HepG2 (cell line): ENCODE results near the gene CFAP43. TPM values are rescaled to one million over a fixed set of nuclear protein-coding genes. Genes with fewer than 3 reads are reported as not detected.

ENCODE experiments used
- BORCS8-MEF2B ChIP-seq: sonication (generic); formaldehyde crosslinking; IDR thresholded peaks from 2 replicates; pipeline ENCODE4 v1.8.0; 2022; ENCODE audit warnings: mild to moderate bottlenecking, missing genetic modification reagents
- NPAS2 ChIP-seq: sonication (generic); formaldehyde crosslinking; IDR thresholded peaks from 2 replicates; pipeline ENCODE4 v1.8.0; 2022; ENCODE audit warnings: mild to moderate bottlenecking, missing genetic modification reagents, borderline replicate concordance
- PAWR ChIP-seq: sonication (generic); formaldehyde crosslinking; IDR thresholded peaks from 2 replicates; pipeline ENCODE4 v1.4.0; 2020; ENCODE audit warnings: missing genetic modification reagents, mild to moderate bottlenecking, borderline replicate concordance
- POGZ ChIP-seq: sonication (generic); formaldehyde crosslinking; IDR thresholded peaks from 2 replicates; pipeline ENCODE4 v1.4.0; 2020; ENCODE audit warnings: mild to moderate bottlenecking, missing genetic modification reagents
- SMAD9 ChIP-seq: sonication (generic); formaldehyde crosslinking; IDR thresholded peaks from 2 replicates; pipeline ENCODE4 v1.5.1; 2020; ENCODE audit warnings: mild to moderate bottlenecking, missing genetic modification reagents
- ZNF333 ChIP-seq: sonication (generic); formaldehyde crosslinking; IDR thresholded peaks from 2 replicates; pipeline ENCODE4 v1.4.0; 2020; ENCODE audit warnings: mild to moderate bottlenecking, missing genetic modification reagents, borderline replicate concordance
- ZNF678 ChIP-seq: sonication (generic); formaldehyde crosslinking; IDR thresholded peaks from 2 replicates; pipeline ENCODE4 v1.4.0; 2020; ENCODE audit warnings: mild to moderate bottlenecking, missing genetic modification reagents
- polyA plus RNA-seq, 8 experiments: library from polyadenylated mRNA; depleted of rRNA in 3 of 8; stranded (reverse) in 7 of 8; unstranded in 1 of 8; fragments of >200 nt; fragmentation: Illumina TruSeq in 4 of 8; extraction: Trizol in 4 of 8; gene quantifications; 2 replicates each; pipeline versions ENCODE4 v1.2.1 to v1.2.3, GENCODE V29; 2011 to 2016; ENCODE audit warnings: low read depth in 4 of 8, missing spikeins in 1 of 8, mixed read lengths in 1 of 8; ENCODE audit not compliant: insufficient read depth in 1 of 8
- total RNA-seq, 5 experiments: library from RNA; depleted of rRNA; stranded (reverse); fragments of >200 nt; fragmentation: Illumina TruSeq; extraction: Trizol; gene quantifications; 2 replicates each; pipeline ENCODE4 v1.2.3, GENCODE V29; 2016; ENCODE audit warnings: low read depth in 1 of 5
- TF ChIP-seq, protein P1 (sequence below): sonication (generic); formaldehyde crosslinking; IDR thresholded peaks from 2 replicates; pipeline ENCODE4 v1.4.0; 2020; ENCODE audit warnings: missing genetic modification reagents, borderline replicate concordance
- TF ChIP-seq, protein P2 (sequence below): sonication (generic); formaldehyde crosslinking; IDR thresholded peaks from 2 replicates; pipeline ENCODE4 v1.4.0; 2020; ENCODE audit warnings: missing genetic modification reagents
- TF ChIP-seq, protein P3 (sequence below): sonication (generic); formaldehyde crosslinking; IDR thresholded peaks from 2 replicates; pipeline ENCODE4 v1.8.0; 2022; ENCODE audit warnings: mild to moderate bottlenecking, missing genetic modification reagents, borderline replicate concordance
- TF ChIP-seq, protein P4 (sequence below): IDR thresholded peaks from 2 replicates; pipeline ENCODE4 v1.6.1; 2016; ENCODE audit warnings: low read depth, control low read depth
- TF ChIP-seq, protein P5 (sequence below): sonication (generic); formaldehyde crosslinking; IDR thresholded peaks from 2 replicates; pipeline ENCODE4 v1.9.0; 2022; ENCODE audit warnings: low read depth, missing genetic modification reagents

The CFAP43 gene
- total and polyA plus RNA-seq, 2 of the 13 experiments (the other 11 are each of a cell fraction or from before 2014, with no cell fraction given): 0.24 to 0.38 TPM

DNA sequence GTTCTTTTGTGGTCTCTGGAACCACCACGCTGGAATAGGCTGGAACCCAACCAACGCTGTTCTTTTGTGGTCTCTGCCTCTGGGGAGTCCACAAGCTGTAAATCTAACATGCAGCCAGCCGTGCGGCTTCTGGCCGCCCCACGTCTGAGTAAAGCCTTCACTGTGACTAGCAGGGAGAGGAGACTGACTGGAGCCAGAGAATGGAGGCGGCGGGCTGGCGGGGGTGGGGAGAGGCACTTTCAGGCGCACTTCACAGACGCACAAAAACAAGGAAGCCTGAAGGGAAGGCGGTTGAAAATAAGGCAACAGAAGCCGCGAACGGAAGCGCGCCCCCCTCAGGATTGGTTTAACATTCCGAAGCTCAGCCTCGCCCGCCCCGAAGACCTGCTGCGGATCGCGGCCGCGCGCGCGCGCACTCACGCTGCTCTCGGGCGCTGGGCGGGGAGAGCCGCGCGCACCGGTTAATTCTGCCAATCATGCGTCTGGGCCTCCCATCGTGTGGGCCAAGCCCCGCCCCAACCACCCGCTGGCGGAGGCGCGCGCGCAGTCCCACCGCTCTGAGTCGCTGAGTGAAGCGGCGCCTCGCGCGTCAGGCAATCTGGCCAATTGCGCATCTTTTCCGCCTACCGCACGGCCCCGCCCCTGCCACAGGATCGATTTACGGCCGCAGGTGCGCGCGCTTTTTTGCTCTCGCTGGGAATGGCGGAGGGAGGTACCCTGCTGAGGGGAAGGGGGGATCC lies 110.5 kb downstream of the CFAP43 start, which contains the start of gene SFR1 (continued):
- TF ChIP-seq, protein P1, sequence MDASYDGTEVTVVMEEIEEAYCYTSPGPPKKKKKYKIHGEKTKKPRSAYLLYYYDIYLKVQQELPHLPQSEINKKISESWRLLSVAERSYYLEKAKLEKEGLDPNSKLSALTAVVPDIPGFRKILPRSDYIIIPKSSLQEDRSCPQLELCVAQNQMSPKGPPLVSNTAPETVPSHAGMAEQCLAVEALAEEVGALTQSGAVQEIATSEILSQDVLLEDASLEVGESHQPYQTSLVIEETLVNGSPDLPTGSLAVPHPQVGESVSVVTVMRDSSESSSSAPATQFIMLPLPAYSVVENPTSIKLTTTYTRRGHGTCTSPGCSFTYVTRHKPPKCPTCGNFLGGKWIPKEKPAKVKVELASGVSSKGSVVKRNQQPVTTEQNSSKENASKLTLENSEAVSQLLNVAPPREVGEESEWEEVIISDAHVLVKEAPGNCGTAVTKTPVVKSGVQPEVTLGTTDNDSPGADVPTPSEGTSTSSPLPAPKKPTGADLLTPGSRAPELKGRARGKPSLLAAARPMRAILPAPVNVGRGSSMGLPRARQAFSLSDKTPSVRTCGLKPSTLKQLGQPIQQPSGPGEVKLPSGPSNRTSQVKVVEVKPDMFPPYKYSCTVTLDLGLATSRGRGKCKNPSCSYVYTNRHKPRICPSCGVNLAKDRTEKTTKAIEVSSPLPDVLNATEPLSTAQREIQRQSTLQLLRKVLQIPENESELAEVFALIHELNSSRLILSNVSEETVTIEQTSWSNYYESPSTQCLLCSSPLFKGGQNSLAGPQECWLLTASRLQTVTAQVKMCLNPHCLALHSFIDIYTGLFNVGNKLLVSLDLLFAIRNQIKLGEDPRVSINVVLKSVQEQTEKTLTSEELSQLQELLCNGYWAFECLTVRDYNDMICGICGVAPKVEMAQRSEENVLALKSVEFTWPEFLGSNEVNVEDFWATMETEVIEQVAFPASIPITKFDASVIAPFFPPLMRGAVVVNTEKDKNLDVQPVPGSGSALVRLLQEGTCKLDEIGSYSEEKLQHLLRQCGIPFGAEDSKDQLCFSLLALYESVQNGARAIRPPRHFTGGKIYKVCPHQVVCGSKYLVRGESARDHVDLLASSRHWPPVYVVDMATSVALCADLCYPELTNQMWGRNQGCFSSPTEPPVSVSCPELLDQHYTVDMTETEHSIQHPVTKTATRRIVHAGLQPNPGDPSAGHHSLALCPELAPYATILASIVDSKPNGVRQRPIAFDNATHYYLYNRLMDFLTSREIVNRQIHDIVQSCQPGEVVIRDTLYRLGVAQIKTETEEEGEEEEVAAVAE (CRISPR knock-in tag): 0 out of 2 replicates have a peak, but pooled peaks have one; percentile 13
- no peak for TF ChIP-seq NPAS2
- TF ChIP-seq ZNF678: no peak
- TF ChIP-seq ZNF333: 0 out of 2 replicates have a peak, but pooled peaks have one; percentile 30
- TF ChIP-seq, protein P2, sequence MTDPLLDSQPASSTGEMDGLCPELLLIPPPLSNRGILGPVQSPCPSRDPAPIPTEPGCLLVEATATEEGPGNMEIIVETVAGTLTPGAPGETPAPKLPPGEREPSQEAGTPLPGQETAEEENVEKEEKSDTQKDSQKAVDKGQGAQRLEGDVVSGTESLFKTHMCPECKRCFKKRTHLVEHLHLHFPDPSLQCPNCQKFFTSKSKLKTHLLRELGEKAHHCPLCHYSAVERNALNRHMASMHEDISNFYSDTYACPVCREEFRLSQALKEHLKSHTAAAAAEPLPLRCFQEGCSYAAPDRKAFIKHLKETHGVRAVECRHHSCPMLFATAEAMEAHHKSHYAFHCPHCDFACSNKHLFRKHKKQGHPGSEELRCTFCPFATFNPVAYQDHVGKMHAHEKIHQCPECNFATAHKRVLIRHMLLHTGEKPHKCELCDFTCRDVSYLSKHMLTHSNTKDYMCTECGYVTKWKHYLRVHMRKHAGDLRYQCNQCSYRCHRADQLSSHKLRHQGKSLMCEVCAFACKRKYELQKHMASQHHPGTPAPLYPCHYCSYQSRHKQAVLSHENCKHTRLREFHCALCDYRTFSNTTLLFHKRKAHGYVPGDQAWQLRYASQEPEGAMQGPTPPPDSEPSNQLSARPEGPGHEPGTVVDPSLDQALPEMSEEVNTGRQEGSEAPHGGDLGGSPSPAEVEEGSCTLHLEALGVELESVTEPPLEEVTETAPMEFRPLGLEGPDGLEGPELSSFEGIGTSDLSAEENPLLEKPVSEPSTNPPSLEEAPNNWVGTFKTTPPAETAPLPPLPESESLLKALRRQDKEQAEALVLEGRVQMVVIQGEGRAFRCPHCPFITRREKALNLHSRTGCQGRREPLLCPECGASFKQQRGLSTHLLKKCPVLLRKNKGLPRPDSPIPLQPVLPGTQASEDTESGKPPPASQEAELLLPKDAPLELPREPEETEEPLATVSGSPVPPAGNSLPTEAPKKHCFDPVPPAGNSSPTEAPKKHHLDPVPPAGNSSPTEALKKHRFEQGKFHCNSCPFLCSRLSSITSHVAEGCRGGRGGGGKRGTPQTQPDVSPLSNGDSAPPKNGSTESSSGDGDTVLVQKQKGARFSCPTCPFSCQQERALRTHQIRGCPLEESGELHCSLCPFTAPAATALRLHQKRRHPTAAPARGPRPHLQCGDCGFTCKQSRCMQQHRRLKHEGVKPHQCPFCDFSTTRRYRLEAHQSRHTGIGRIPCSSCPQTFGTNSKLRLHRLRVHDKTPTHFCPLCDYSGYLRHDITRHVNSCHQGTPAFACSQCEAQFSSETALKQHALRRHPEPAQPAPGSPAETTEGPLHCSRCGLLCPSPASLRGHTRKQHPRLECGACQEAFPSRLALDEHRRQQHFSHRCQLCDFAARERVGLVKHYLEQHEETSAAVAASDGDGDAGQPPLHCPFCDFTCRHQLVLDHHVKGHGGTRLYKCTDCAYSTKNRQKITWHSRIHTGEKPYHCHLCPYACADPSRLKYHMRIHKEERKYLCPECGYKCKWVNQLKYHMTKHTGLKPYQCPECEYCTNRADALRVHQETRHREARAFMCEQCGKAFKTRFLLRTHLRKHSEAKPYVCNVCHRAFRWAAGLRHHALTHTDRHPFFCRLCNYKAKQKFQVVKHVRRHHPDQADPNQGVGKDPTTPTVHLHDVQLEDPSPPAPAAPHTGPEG (CRISPR knock-in tag): 0 out of 2 replicates have a peak, but pooled peaks have one; percentile 13
- TF ChIP-seq, protein P3, sequence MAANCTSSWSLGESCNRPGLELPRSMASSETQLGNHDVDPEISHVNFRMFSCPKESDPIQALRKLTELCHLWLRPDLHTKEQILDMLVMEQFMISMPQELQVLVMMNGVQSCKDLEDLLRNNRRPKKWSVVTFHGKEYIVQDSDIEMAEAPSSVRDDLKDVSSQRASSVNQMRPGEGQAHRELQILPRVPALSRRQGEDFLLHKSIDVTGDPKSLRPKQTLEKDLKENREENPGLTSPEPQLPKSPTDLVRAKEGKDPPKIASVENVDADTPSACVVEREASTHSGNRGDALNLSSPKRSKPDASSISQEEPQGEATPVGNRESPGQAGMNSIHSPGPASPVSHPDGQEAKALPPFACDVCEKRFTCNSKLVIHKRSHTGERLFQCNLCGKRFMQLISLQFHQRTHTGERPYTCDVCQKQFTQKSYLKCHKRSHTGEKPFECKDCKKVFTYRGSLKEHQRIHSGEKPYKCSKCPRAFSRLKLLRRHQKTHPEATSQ (CRISPR knock-in tag): peak; percentile 23; the same call in 1 of the 2 replicates
- TF ChIP-seq, protein P4, sequence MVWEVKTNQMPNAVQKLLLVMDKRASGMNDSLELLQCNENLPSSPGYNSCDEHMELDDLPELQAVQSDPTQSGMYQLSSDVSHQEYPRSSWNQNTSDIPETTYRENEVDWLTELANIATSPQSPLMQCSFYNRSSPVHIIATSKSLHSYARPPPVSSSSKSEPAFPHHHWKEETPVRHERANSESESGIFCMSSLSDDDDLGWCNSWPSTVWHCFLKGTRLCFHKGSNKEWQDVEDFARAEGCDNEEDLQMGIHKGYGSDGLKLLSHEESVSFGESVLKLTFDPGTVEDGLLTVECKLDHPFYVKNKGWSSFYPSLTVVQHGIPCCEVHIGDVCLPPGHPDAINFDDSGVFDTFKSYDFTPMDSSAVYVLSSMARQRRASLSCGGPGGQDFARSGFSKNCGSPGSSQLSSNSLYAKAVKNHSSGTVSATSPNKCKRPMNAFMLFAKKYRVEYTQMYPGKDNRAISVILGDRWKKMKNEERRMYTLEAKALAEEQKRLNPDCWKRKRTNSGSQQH: peak; percentile 64; the same call in 1 of the 2 replicates
- TF ChIP-seq PAWR (CRISPR knock-in tag): no peak
- peak; percentile 95 for TF ChIP-seq POGZ
- TF ChIP-seq, protein P5, sequence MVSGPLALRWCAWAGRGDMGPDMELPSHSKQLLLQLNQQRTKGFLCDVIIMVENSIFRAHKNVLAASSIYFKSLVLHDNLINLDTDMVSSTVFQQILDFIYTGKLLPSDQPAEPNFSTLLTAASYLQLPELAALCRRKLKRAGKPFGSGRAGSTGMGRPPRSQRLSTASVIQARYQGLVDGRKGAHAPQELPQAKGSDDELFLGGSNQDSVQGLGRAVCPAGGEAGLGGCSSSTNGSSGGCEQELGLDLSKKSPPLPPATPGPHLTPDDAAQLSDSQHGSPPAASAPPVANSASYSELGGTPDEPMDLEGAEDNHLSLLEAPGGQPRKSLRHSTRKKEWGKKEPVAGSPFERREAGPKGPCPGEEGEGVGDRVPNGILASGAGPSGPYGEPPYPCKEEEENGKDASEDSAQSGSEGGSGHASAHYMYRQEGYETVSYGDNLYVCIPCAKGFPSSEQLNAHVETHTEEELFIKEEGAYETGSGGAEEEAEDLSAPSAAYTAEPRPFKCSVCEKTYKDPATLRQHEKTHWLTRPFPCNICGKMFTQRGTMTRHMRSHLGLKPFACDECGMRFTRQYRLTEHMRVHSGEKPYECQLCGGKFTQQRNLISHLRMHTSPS: peak; percentile 37; the same call in 1 of the 2 replicates
- peak; percentile 79 for TF ChIP-seq BORCS8-MEF2B (CRISPR knock-in tag)
- no peak for TF ChIP-seq SMAD9 (CRISPR knock-in tag)
